ENCODE results near the gene TTC34.

The TTC34 gene

GRCh38 chr1:2826736-2827292 lies 25.3 kb upstream of the TTC34 start:
- H2AFZ ChIP-seq (ENCODE audit: low read depth, low read length): no peak overlapping the region
- no peak overlapping the region for H3K4me3 ChIP-seq (ENCODE audit: low read depth in 1 of 2, low read length in 2 of 2)
- no peaks in the 10 kb centered on the region for H3K9me3 ChIP-seq (ENCODE audit: insufficient read depth, low read length, severe bottlenecking)
- no peak overlapping the region for H3K27ac ChIP-seq (ENCODE audit: low read length)
- no peak for DNase-seq
- H3K9ac ChIP-seq (ENCODE audit: low read depth, low read length): no peak overlapping the region
- H4K20me1 ChIP-seq (ENCODE audit: insufficient read depth, low read length): 0 out of 2 replicates have a peak, but pooled peaks cover 4% of the 10 kb centered on the region
- no peaks in the 10 kb centered on the region for H3K36me3 ChIP-seq (ENCODE audit: insufficient read depth, low read length)
- no peaks in the 10 kb centered on the region for H3K4me1 ChIP-seq (ENCODE audit: insufficient read depth, low read length)
- ATAC-seq (ENCODE audit: insufficient read depth, low read depth): no peak
- no peak for TF ChIP-seq CTCF (IDR thresholded peaks at IDR 0.05; ENCODE audit: borderline replicate concordance, extremely low read depth, low read length, poor library complexity, severe bottlenecking)
- no peak for TF ChIP-seq EZH2 (IDR thresholded peaks at IDR 0.05; ENCODE audit: borderline replicate concordance, low read depth, low read length, severe bottlenecking)
- H3K27me3 ChIP-seq (ENCODE audit: insufficient read depth, low read length, poor library complexity): no peaks in the 10 kb centered on the region
- H3K79me2 ChIP-seq (ENCODE audit: insufficient read depth, low read length): no peaks in the 10 kb centered on the region
- H3K4me2 ChIP-seq (ENCODE audit: insufficient read depth, low read length): no peak overlapping the region

- Histone ChIP-seq H3K4me1 (ENCODE audit: insufficient read depth, low read length) (no peaks in the 10 kb centered on the region), H3K9ac (ENCODE audit: low read depth, low read length) (no peak overlapping the region), H3K79me2 (ENCODE audit: insufficient read depth, low read length) (no peaks in the 10 kb centered on the region), H4K20me1 (ENCODE audit: insufficient read depth, low read length) (0 out of 2 replicates have a peak, but pooled peaks cover 4% of the 10 kb centered on the region), H3K4me3 (ENCODE audit: low read depth in 1 of 2, low read length in 2 of 2) (no peak overlapping the region), H3K36me3 (ENCODE audit: insufficient read depth, low read length) (no peaks in the 10 kb centered on the region), H3K9me3 (ENCODE audit: insufficient read depth, low read length, severe bottlenecking) (no peaks in the 10 kb centered on the region), H3K27me3 (ENCODE audit: insufficient read depth, low read length, poor library complexity) (no peaks in the 10 kb centered on the region), H3K4me2 (ENCODE audit: insufficient read depth, low read length) (no peak overlapping the region), H3K27ac (ENCODE audit: low read length) (no peak overlapping the region), H2AFZ (ENCODE audit: low read depth, low read length) (no peak overlapping the region)
- TF ChIP-seq EZH2 (IDR thresholded peaks at IDR 0.05; ENCODE audit: borderline replicate concordance, low read depth, low read length, severe bottlenecking): no peak
- no peak for TF ChIP-seq CTCF (IDR thresholded peaks at IDR 0.05; ENCODE audit: borderline replicate concordance, extremely low read depth, low read length, poor library complexity, severe bottlenecking)
- DNase-seq: no peak
- ATAC-seq (ENCODE audit: insufficient read depth, low read depth): no peak
Observed at GRCh38 chr1:2826316-2826715, 24.8 kb upstream of the TTC34 start.

- H3K27me3 ChIP-seq (ENCODE audit: insufficient read depth, low read length, poor library complexity): no peaks in the 10 kb centered on the region
- DNase-seq: no peak
- H3K9me3 ChIP-seq (ENCODE audit: insufficient read depth, low read length, severe bottlenecking): no peaks in the 10 kb centered on the region
- ATAC-seq (ENCODE audit: insufficient read depth, low read depth): no peak
- TF ChIP-seq CTCF (IDR thresholded peaks at IDR 0.05; ENCODE audit: borderline replicate concordance, extremely low read depth, low read length, poor library complexity, severe bottlenecking) (no peak), EZH2 (IDR thresholded peaks at IDR 0.05; ENCODE audit: borderline replicate concordance, low read depth, low read length, severe bottlenecking) (no peak)
- H3K9ac ChIP-seq (ENCODE audit: low read depth, low read length): no peak overlapping the region
- H3K79me2 ChIP-seq (ENCODE audit: insufficient read depth, low read length): no peaks in the 10 kb centered on the region
- H3K4me3 ChIP-seq (ENCODE audit: low read depth in 1 of 2, low read length in 2 of 2): no peak overlapping the region
- no peak overlapping the region for H3K4me2 ChIP-seq (ENCODE audit: insufficient read depth, low read length)
- 0 out of 2 replicates have a peak, but pooled peaks cover 4% of the 10 kb centered on the region for H4K20me1 ChIP-seq (ENCODE audit: insufficient read depth, low read length)
- H2AFZ ChIP-seq (ENCODE audit: low read depth, low read length): no peak overlapping the region
- H3K4me1 ChIP-seq (ENCODE audit: insufficient read depth, low read length): no peaks in the 10 kb centered on the region
- H3K36me3 ChIP-seq (ENCODE audit: insufficient read depth, low read length): no peaks in the 10 kb centered on the region
- no peak overlapping the region for H3K27ac ChIP-seq (ENCODE audit: low read length)
Observed at GRCh38 chr1:2825487-2826189, 24.1 kb upstream of the TTC34 start.

Data from DND-41 (cell line).